Neural cell (in vitro differentiated cells): ENCODE measurements around the gene ANKRD1.

Source experiments
- CTCF ChIP-seq: fragments of 450-650 bp; IDR thresholded peaks from 2 replicates; pipeline ENCODE4 v1.5.1; 2014; ENCODE audit warnings: antibody characterized with exemption, mild to moderate bottlenecking, moderate library complexity; ENCODE audit not compliant: poor library complexity, severe bottlenecking
- EP300 ChIP-seq: fragments of 450-650 bp; conservative IDR thresholded peaks from 2 replicates; pipeline ENCODE4 v1.6.1; 2014; ENCODE audit warnings: antibody characterized with exemption, mild to moderate bottlenecking, moderate library complexity; ENCODE audit not compliant: poor library complexity, severe bottlenecking
- EZH2 ChIP-seq: fragments of 200-600, 300-800 bp; shearing (Covaris generic), sonication (generic); IDR thresholded peaks from 2 replicates; pipeline ENCODE4 v1.6.1; 2014; ENCODE audit warnings: antibody characterized with exemption, low read length, borderline replicate concordance, mild to moderate bottlenecking; ENCODE audit not compliant: insufficient read depth, poor library complexity, severe bottlenecking
- POLR2AphosphoS5 ChIP-seq: IDR thresholded peaks from 2 replicates; pipeline ENCODE4 v1.6.1; 2012
- TAF1 ChIP-seq: IDR thresholded peaks from 2 replicates; pipeline ENCODE4 v1.6.1; 2012; ENCODE audit warnings: low read depth

DNA sequence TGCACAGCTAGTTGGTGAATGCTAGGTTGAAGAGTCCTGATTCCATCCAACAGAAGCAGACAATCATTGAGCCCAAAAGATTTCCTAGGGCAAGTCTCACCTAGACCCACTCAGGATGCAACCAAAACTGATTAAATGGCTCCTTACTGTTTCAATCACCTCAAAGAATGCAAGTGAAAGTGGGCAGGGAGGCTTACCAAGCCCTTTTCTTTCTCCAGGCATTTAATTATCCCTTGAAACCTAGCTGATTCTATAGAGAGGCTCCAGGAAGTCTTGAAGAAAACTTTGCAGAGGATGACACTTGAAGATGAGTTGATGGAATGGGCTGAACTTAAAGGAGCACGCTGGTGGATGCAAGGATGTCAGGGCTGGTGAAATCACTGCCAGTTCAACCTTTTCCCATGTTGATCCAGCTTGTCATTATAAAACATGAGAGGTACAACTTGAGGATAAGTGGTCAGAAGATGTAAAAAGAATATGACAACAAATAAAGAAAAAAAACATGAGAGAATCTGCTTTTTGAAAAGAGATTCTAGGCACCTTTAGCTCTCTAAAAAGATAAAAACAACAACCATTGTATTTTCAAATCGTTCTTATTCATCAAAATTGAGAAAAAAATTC, 2.3 kb upstream of the ANKRD1 start:
- TF ChIP-seq CTCF (no peak), POLR2AphosphoS5 (no peak), TAF1 (no peak), EZH2 (no peak), EP300 (no peak)
